Stimulated activated CD8-positive, alpha-beta memory T cell treated with anti-CD3 and anti-CD28 coated beads, Interleukin-4, amount 100 ng/mL, for 24 hours (primary cell): Measurements from ENCODE around the gene KIF1A.

Source experiments
- DNase-seq: peaks from one replicate; pipeline ENCODE4 v3.0.0-alpha.2; 2020; ENCODE audit warnings: low read depth

The KIF1A gene

GRCh38 chr2:240732911-240733622 lies 87.0 kb downstream of the KIF1A start:
- DNase-seq: no peak

- no peak for DNase-seq
Measured at GRCh38 chr2:240732184-240732583, 87.8 kb downstream of the KIF1A start.

GRCh38 chr2:240731178-240731545 lies 88.9 kb downstream of the KIF1A start:
- DNase-seq: no peak

- DNase-seq: no peak
Measured at GRCh38 chr2:240730501-240731177, 89.4 kb downstream of the KIF1A start.

- no peak for DNase-seq
Measured at GRCh38 chr2:240728827-240729226, 91.2 kb downstream of the KIF1A start.

GRCh38 chr2:240728361-240728760 lies 91.7 kb downstream of the KIF1A start:
- DNase-seq: no peak

GRCh38 chr2:240727913-240728312 lies 92.1 kb downstream of the KIF1A start:
- no peak for DNase-seq

- DNase-seq: no peak
Measured at GRCh38 chr2:240727439-240727838, 92.6 kb downstream of the KIF1A start.

GRCh38 chr2:240726876-240727275 lies 93.1 kb downstream of the KIF1A start:
- no peak for DNase-seq

GRCh38 chr2:240725671-240726070 lies 94.3 kb downstream of the KIF1A start:
- DNase-seq: no peak

GRCh38 chr2:240725266-240725665 lies 94.8 kb downstream of the KIF1A start:
- no peak for DNase-seq

GRCh38 chr2:240724431-240724830 lies 95.6 kb downstream of the KIF1A start:
- DNase-seq: no peak

GRCh38 chr2:240723851-240724250 lies 96.2 kb downstream of the KIF1A start:
- DNase-seq: no peak

- no peak for DNase-seq
Measured at GRCh38 chr2:240722796-240723735, 97.0 kb downstream of the KIF1A start.

GRCh38 chr2:240722376-240722775 lies 97.6 kb downstream of the KIF1A start:
- no peak for DNase-seq

- no peak for DNase-seq
Measured at GRCh38 chr2:240721596-240722180, 98.3 kb downstream of the KIF1A start.

- DNase-seq: no peak
Measured at GRCh38 chr2:240720686-240721595, 99.1 kb downstream of the KIF1A start.

GRCh38 chr2:240719676-240720545 lies 100.1 kb downstream of the KIF1A start:
- DNase-seq: no peak

GRCh38 chr2:240718896-240719490 lies 101.0 kb downstream of the KIF1A start:
- no peak for DNase-seq
